A549 treated with CORT108297 at 1 μM for 4 hours (cell line): ENCODE results near the gene ACR. TPM values are rescaled to one million over a fixed set of nuclear protein-coding genes. Genes with fewer than 3 reads are reported as not detected.

Experiments used
- total RNA-seq: library from RNA; stranded (reverse); fragments of 200-300 nt; extraction: Qiagen RNA extraction; gene quantifications from 5 replicates; pipeline ENCODE4 v1.2.3, GENCODE V29; 2022

The ACR gene
- 0.07 to 0.25 TPM (median 0.17 TPM) in 4 of 5 replicates, not detected in the other for total RNA-seq

GRCh38 chr22:50737728-50738648 is at the start of gene ACR:
TSS of gene ACR (plus strand) at chr22:50738204. CDS start at chr22:50738236, 32 bp downstream.

GRCh38 chr22:50783033-50783879 is 45.3 kb downstream of the ACR start, which contains the start of gene RABL2B:
TSS of gene RABL2B (minus strand) at chr22:50783636. CDS start at chr22:50782294, 1,342 bp downstream.

Other genes starting within 250 kb of the ACR start
- gene LMF2, start 230.5 kb upstream of the ACR start, total RNA-seq: 30.7 to 56.5 TPM (median 52.0 TPM) in 5 replicates
- 33.1 to 39.8 TPM (median 37.6 TPM) in 5 replicates for gene NCAPH2, start 230.0 kb upstream of the ACR start, total RNA-seq
- 2.7 to 9.9 TPM (median 5.5 TPM) in 5 replicates for gene SCO2, start 212.6 kb upstream of the ACR start, total RNA-seq
- gene TYMP, start 208.2 kb upstream of the ACR start, total RNA-seq: 11.8 to 22.2 TPM (median 19.6 TPM) in 5 replicates
- gene KLHDC7B, start 192.3 kb upstream of the ACR start, total RNA-seq: 0.02 to 0.03 TPM (median 0.03 TPM) in 4 of 5 replicates, not detected in the other
- gene SYCE3, start 175.3 kb upstream of the ACR start, total RNA-seq: 0.23 to 0.34 TPM (median 0.30 TPM) in 3 of 5 replicates, not detected in the others
- 9.9 to 17.7 TPM (median 15.5 TPM) in 5 replicates for gene CPT1B, start 159.8 kb upstream of the ACR start, total RNA-seq
- gene CHKB, start 155.4 kb upstream of the ACR start, total RNA-seq: 15.1 to 22.6 TPM (median 21.0 TPM) in 5 replicates
- gene MAPK8IP2, start 137.4 kb upstream of the ACR start, total RNA-seq: 2.7 to 4.3 TPM (median 4.0 TPM) in 5 replicates
- 18.8 to 26.8 TPM (median 24.2 TPM) in 5 replicates for gene ARSA, start 110.1 kb upstream of the ACR start, total RNA-seq
- gene SHANK3, start 65.4 kb upstream of the ACR start, total RNA-seq: 3.0 to 5.7 TPM (median 4.6 TPM) in 5 replicates
- gene RABL2B, start 45.4 kb downstream of the ACR start, total RNA-seq: 18.5 to 21.9 TPM (median 21.1 TPM) in 5 replicates